Naive thymus-derived CD4-positive, alpha-beta T cell (primary cell): ENCODE data around the gene PIGH. TPM values are rescaled to one million over a fixed set of nuclear protein-coding genes. Genes with fewer than 3 reads are reported as not detected.

Experiments used
- ATAC-seq: fragments of 150-1000 bp; cut with Tn5 transposase; 2 replicates; pipeline ENCODE4 v1.10.0; 2021; ENCODE audit warnings: mild to moderate bottlenecking, moderate library complexity
- CTCF ChIA-PET: fragments of 350-600 bp; sonication (Branson Sonifier 250); formaldehyde crosslinking; loops from one replicate; lab custom pipeline; 2021; ENCODE audit warnings: antibody characterized with exemption; lab: Charles Lee
- POLR2A ChIA-PET: fragments of 350-600 bp; sonication (Branson Sonifier 250); formaldehyde crosslinking; loops from one replicate; lab custom pipeline; 2021; ENCODE audit warnings: antibody characterized with exemption, inconsistent platforms; lab: Charles Lee
- DNase-seq, 9 donors: peaks; one replicate each; pipeline versions ENCODE4 v3.0.0 to v3.0.0-alpha.2; 2020 to 2022; ENCODE audit warnings: mixed read lengths in 1 of 9
- H3K27ac ChIP-seq: one replicate; pipeline ENCODE4 v1.7.0; 2013; ENCODE audit warnings: mild to moderate bottlenecking, low read depth, low read length, moderate library complexity
- H3K27me3 ChIP-seq, 2 donors: one replicate each; pipeline ENCODE4 v1.7.0; 2013; ENCODE audit warnings: low read length in 2 of 2, mild to moderate bottlenecking in 2 of 2, moderate library complexity in 2 of 2; ENCODE audit not compliant: control insufficient read depth in 2 of 2, insufficient read depth in 2 of 2
- H3K36me3 ChIP-seq, 3 experiments: 1 replicate in 2 of 3; 2 replicates in 1 of 3; pipeline ENCODE4 v1.7.0; 2013; ENCODE audit warnings: low read length in 3 of 3, mild to moderate bottlenecking in 3 of 3, moderate library complexity in 1 of 3; ENCODE audit not compliant: insufficient read depth in 3 of 3, control insufficient read depth in 2 of 3
- H3K4me1 ChIP-seq, 2 donors: one replicate each; pipeline ENCODE4 v1.7.0; 2013; ENCODE audit warnings: low read length in 2 of 2, mild to moderate bottlenecking in 2 of 2, moderate library complexity in 1 of 2; ENCODE audit not compliant: control insufficient read depth in 2 of 2, insufficient read depth in 2 of 2
- H3K4me3 ChIP-seq: 2 replicates; pipeline ENCODE4 v1.7.0; 2013; ENCODE audit warnings: mild to moderate bottlenecking, low read length
- H3K9me3 ChIP-seq, 3 experiments: 1 replicate in 2 of 3; 2 replicates in 1 of 3; pipeline ENCODE4 v1.7.0; 2013; ENCODE audit warnings: low read length in 3 of 3; ENCODE audit not compliant: control insufficient read depth in 2 of 3
- H3K27ac Mint-ChIP-seq, 9 donors: one replicate each; pipeline ENCODE4 v1.8.0; 2020 to 2022; ENCODE audit warnings: mixed read lengths in 9 of 9, mild to moderate bottlenecking in 8 of 9, moderate library complexity in 5 of 9, inconsistent platforms in 2 of 9
- H3K27me3 Mint-ChIP-seq, 5 donors: one replicate each; pipeline ENCODE4 v1.8.0; 2021 to 2022; ENCODE audit warnings: mixed read lengths in 5 of 5, mild to moderate bottlenecking in 1 of 5
- H3K36me3 Mint-ChIP-seq, 5 donors: one replicate each; pipeline ENCODE4 v1.8.0; 2020 to 2022; ENCODE audit warnings: mixed read lengths in 5 of 5, mild to moderate bottlenecking in 3 of 5, inconsistent platforms in 1 of 5
- H3K4me1 Mint-ChIP-seq, 7 donors: one replicate each; pipeline ENCODE4 v1.8.0; 2020 to 2022; ENCODE audit warnings: mixed read lengths in 7 of 7, mild to moderate bottlenecking in 3 of 7, inconsistent platforms in 1 of 7
- H3K4me3 Mint-ChIP-seq, 10 donors: one replicate each; pipeline ENCODE4 v1.8.0; 2020 to 2022; ENCODE audit warnings: mild to moderate bottlenecking in 10 of 10, mixed read lengths in 10 of 10, moderate library complexity in 6 of 10, inconsistent platforms in 2 of 10
- H3K9me3 Mint-ChIP-seq, 11 donors: one replicate each; pipeline ENCODE4 v1.8.0; 2020 to 2022; ENCODE audit warnings: mixed read lengths in 11 of 11, mild to moderate bottlenecking in 4 of 11, inconsistent platforms in 1 of 11, moderate library complexity in 1 of 11
- intact Hi-C, 2 donors: fragments of 100-400 bp; cut with micrococcal nuclease; formaldehyde crosslinking; loops; one replicate each; pipeline ENCODE4 v1.15.1; 2023
- polyA plus RNA-seq, 2 donors: library from polyadenylated mRNA; unstranded; fragments of 300-500 nt; fragmentation: Illumina TruSeq; gene quantifications; one replicate each; pipeline ENCODE4 v1.2.3, GENCODE V29; 2021
- total RNA-seq, 6 experiments: library from RNA in 5 of 6; stranded (reverse) in 5 of 6; gene quantifications; 1 replicate in 5 of 6; 2 replicates in 1 of 6; pipeline ENCODE4 v1.2.3 and lab custom pipeline; 2021 to 2026

PIGH gene
- total and polyA plus RNA-seq, 7 experiments from 2014 or later, result 14.3 to 42.1 (median 33.0) TPM

- H3K27me3 ChIP-seq, result no peaks in the 10 kb centered on the region
- H3K27me3 Mint-ChIP-seq, result peaks cover 0 to 13% (median 5%) of the 10 kb centered on the region in 5 donors
- ChIA-PET POLR2A (interaction anchor here (0.7 kb wide), 1 partner anchor 9 kb away, joined by 3 read pairs; no protein-coding TSS in a partner anchor), CTCF (interaction anchor here (0.7 to 8.0 kb wide), 13 partner anchors 10 to 178 kb away, joined by 3 to 184 read pairs (median 3); no protein-coding TSS in a partner anchor)
- no peak overlapping the region for H3K27ac ChIP-seq
- H3K36me3 Mint-ChIP-seq, result no peaks in the 10 kb centered on the region
- H3K4me1 Mint-ChIP-seq, result peaks cover 0 to 18% (median 0%) of the 10 kb centered on the region in 7 donors
- DNase-seq, result no peak
- intact Hi-C loops, result loop anchor here in 1 of 2 donors (2.0 kb wide), 1 partner anchor 404 kb away; no protein-coding TSS in a partner anchor
- no peaks in the 10 kb centered on the region for H3K4me1 ChIP-seq
- H3K9me3 ChIP-seq, result no peaks in the 10 kb centered on the region
- no peaks in the 10 kb centered on the region for H3K36me3 ChIP-seq
- H3K9me3 Mint-ChIP-seq, result no peaks in the 10 kb centered on the region
- H3K4me3 Mint-ChIP-seq, result no peak overlapping the region
- H3K27ac Mint-ChIP-seq, result no peak overlapping the region
- no peak overlapping the region for H3K4me3 ChIP-seq
- ATAC-seq, result no peak
These were observed 29.6 kb downstream of the PIGH start for GRCh38 chr14:67570453-67570852.

GRCh38 chr14:67569651-67570290 is 30.3 kb downstream of the PIGH start:
- ATAC-seq, result no peak
- intact Hi-C loops, result loop anchor here in 1 of 2 donors (2.0 kb wide), 1 partner anchor 403 kb away; no protein-coding TSS in a partner anchor
- no peaks in the 10 kb centered on the region for H3K4me1 ChIP-seq

GRCh38 chr14:67569011-67569650 is 30.9 kb downstream of the PIGH start:
- Mint-ChIP-seq H3K27ac (no peak overlapping the region), H3K4me3 (no peak overlapping the region), H3K36me3 (no peaks in the 10 kb centered on the region), H3K9me3 (no peaks in the 10 kb centered on the region), H3K27me3 (peaks cover 0 to 13% (median 5%) of the 10 kb centered on the region in 5 donors), H3K4me1 (peaks cover 0 to 19% (median 0%) of the 10 kb centered on the region in 7 donors)
- Histone ChIP-seq H3K4me3 (no peak overlapping the region), H3K27me3 (no peaks in the 10 kb centered on the region), H3K4me1 (no peaks in the 10 kb centered on the region), H3K9me3 (no peaks in the 10 kb centered on the region), H3K27ac (no peak overlapping the region), H3K36me3 (no peaks in the 10 kb centered on the region)
- DNase-seq, result no peak
- intact Hi-C loops, result no loop called here
- ATAC-seq, result no peak
- POLR2A ChIA-PET, result no interaction called here
- CTCF ChIA-PET, result interaction anchor here (8.0 kb wide), 1 partner anchor 143 kb away, joined by 184 read pairs; no protein-coding TSS in a partner anchor

More at GRCh38 chr14:67569651-67570290, 30.3 kb downstream of the PIGH start:
- no peak overlapping the region for H3K27ac Mint-ChIP-seq
- no peaks in the 10 kb centered on the region for H3K9me3 Mint-ChIP-seq
- Histone ChIP-seq H3K36me3 (no peaks in the 10 kb centered on the region), H3K4me3 (no peak overlapping the region), H3K27me3 (no peaks in the 10 kb centered on the region), H3K9me3 (no peaks in the 10 kb centered on the region), H3K27ac (no peak overlapping the region)
- H3K4me1 Mint-ChIP-seq, result peaks cover 0 to 19% (median 0%) of the 10 kb centered on the region in 7 donors
- no peak overlapping the region for H3K4me3 Mint-ChIP-seq
- no peaks in the 10 kb centered on the region for H3K36me3 Mint-ChIP-seq
- no peak for DNase-seq
- POLR2A ChIA-PET, result no interaction called here
- peaks cover 0 to 13% (median 5%) of the 10 kb centered on the region in 5 donors for H3K27me3 Mint-ChIP-seq
- CTCF ChIA-PET, result interaction anchor here (0.9 to 8.0 kb wide), 5 partner anchors 10 to 143 kb away, joined by 3 to 184 read pairs (median 4); no protein-coding TSS in a partner anchor

- ChIA-PET POLR2A (no interaction called here), CTCF (interaction anchor here (1.1 to 8.0 kb wide), 2 partner anchors 54 to 141 kb away, joined by 4 to 184 read pairs; no protein-coding TSS in a partner anchor)
- ATAC-seq, result no peak
- Histone ChIP-seq H3K9me3 (no peaks in the 10 kb centered on the region), H3K4me1 (no peaks in the 10 kb centered on the region), H3K27ac (no peak overlapping the region), H3K4me3 (no peak overlapping the region), H3K36me3 (no peaks in the 10 kb centered on the region), H3K27me3 (no peaks in the 10 kb centered on the region)
- no peak for DNase-seq
- Mint-ChIP-seq H3K4me3 (no peak overlapping the region), H3K36me3 (no peaks in the 10 kb centered on the region), H3K27me3 (peaks cover 0 to 13% (median 5%) of the 10 kb centered on the region in 5 donors), H3K4me1 (peaks cover 0 to 19% (median 0%) of the 10 kb centered on the region in 7 donors), H3K27ac (peak overlapping the region in 1 of 9 donors; percentile 76), H3K9me3 (no peaks in the 10 kb centered on the region)
- intact Hi-C loops, result no loop called here
These were observed 32.4 kb downstream of the PIGH start for GRCh38 chr14:67567654-67568053.

- ChIA-PET CTCF (interaction anchor here (0.8 to 1.2 kb wide), 3 partner anchors 18 to 140 kb away, joined by 3 to 7 read pairs (median 6); no protein-coding TSS in a partner anchor), POLR2A (no interaction called here)
- Histone ChIP-seq H3K36me3 (no peaks in the 10 kb centered on the region), H3K27ac (no peak overlapping the region), H3K4me3 (no peak overlapping the region), H3K27me3 (no peaks in the 10 kb centered on the region), H3K9me3 (no peaks in the 10 kb centered on the region), H3K4me1 (no peaks in the 10 kb centered on the region)
- H3K27ac Mint-ChIP-seq, result no peak overlapping the region
- H3K9me3 Mint-ChIP-seq, result no peaks in the 10 kb centered on the region
- peaks cover 0 to 13% (median 5%) of the 10 kb centered on the region in 5 donors for H3K27me3 Mint-ChIP-seq
- no peak for ATAC-seq
- no peak overlapping the region for H3K4me3 Mint-ChIP-seq
- intact Hi-C loops, result no loop called here
- no peaks in the 10 kb centered on the region for H3K36me3 Mint-ChIP-seq
- DNase-seq, result no peak
- peaks cover 0 to 19% (median 0%) of the 10 kb centered on the region in 7 donors for H3K4me1 Mint-ChIP-seq
These were observed 33.2 kb downstream of the PIGH start for GRCh38 chr14:67566908-67567307.

- no peaks in the 10 kb centered on the region for H3K4me1 ChIP-seq
- intact Hi-C loops, result no loop called here
- H3K27ac ChIP-seq, result no peak overlapping the region
- no peaks in the 10 kb centered on the region for H3K9me3 Mint-ChIP-seq
- no peaks in the 10 kb centered on the region for H3K27me3 ChIP-seq
- H3K27me3 Mint-ChIP-seq, result peaks cover 0 to 3% (median 0%) of the 10 kb centered on the region in 5 donors
- H3K9me3 ChIP-seq, result no peaks in the 10 kb centered on the region
- no peak overlapping the region for H3K27ac Mint-ChIP-seq
- H3K36me3 ChIP-seq, result no peaks in the 10 kb centered on the region
- H3K36me3 Mint-ChIP-seq, result no peaks in the 10 kb centered on the region
- ChIA-PET POLR2A (no interaction called here), CTCF (interaction anchor here (1.1 kb wide), 1 partner anchor 137 kb away, joined by 3 read pairs; no protein-coding TSS in a partner anchor)
- no peak overlapping the region for H3K4me3 Mint-ChIP-seq
- no peak overlapping the region for H3K4me3 ChIP-seq
- peaks cover 0 to 13% (median 0%) of the 10 kb centered on the region in 7 donors for H3K4me1 Mint-ChIP-seq
- DNase-seq, result no peak
- ATAC-seq, result no peak
These were observed 35.8 kb downstream of the PIGH start for GRCh38 chr14:67564236-67564635.
